ENCODE results near the gene HORMAD2.

GRCh38 chr22:30044369-30044768, 35.9 kb upstream of the HORMAD2 start:
- TF ChIP-seq CTCF (IDR thresholded peaks at IDR 0.05) (no peak), POLR2A (IDR thresholded peaks at IDR 0.05) (no peak)
